Natural killer cell treated with Interleukin-12 subunit alpha and Interleukin-12 subunit beta and Interleukin-15 and Interleukin-18, amount 100 ng/mL, for 72 hours (primary cell): ENCODE results near the gene SCAF8. TPM values are rescaled to one million over a fixed set of nuclear protein-coding genes. Genes with fewer than 3 reads are reported as not detected.

Source experiments
- ATAC-seq, 2 donors: fragments of 150-1000 bp; cut with Tn5 transposase in 1 of 2; sonication (Bioruptor Pico), chemical (Tn5 transposase) in 1 of 2; 2 replicates each; pipeline ENCODE4 v1.10.0; 2021
- DNase-seq: peaks from one replicate; pipeline ENCODE4 v3.0.0; 2022; ENCODE audit warnings: low spot score
- H3K27ac Mint-ChIP-seq, 2 donors: 1 replicate in 1 of 2; 2 replicates in 1 of 2; pipeline ENCODE4 v1.8.0; 2022; ENCODE audit warnings: mixed read lengths in 2 of 2, mild to moderate bottlenecking in 1 of 2, moderate library complexity in 1 of 2
- H3K27me3 Mint-ChIP-seq, 2 donors: 1 replicate in 1 of 2; 2 replicates in 1 of 2; pipeline ENCODE4 v1.8.0; 2022; ENCODE audit warnings: mixed read lengths in 2 of 2
- H3K36me3 Mint-ChIP-seq: one replicate; pipeline ENCODE4 v1.8.0; 2022; ENCODE audit warnings: mixed read lengths
- H3K4me1 Mint-ChIP-seq, 2 donors: 1 replicate in 1 of 2; 2 replicates in 1 of 2; pipeline ENCODE4 v1.8.0; 2022; ENCODE audit warnings: low read depth in 2 of 2, mixed read lengths in 2 of 2, mild to moderate bottlenecking in 1 of 2
- H3K4me3 Mint-ChIP-seq: one replicate; pipeline ENCODE4 v1.8.0; 2022; ENCODE audit warnings: mixed read lengths
- H3K9me3 Mint-ChIP-seq: 2 replicates; pipeline ENCODE4 v1.8.0; 2022; ENCODE audit warnings: mixed read lengths
- total RNA-seq, 2 donors: library from RNA; stranded (reverse); gene quantifications; one replicate each; pipeline ENCODE4 v1.2.3, GENCODE V29; 2022

Gene SCAF8
- total RNA-seq, 2 donors from 2014 or later = 39.3 to 43.4 TPM

DNA sequence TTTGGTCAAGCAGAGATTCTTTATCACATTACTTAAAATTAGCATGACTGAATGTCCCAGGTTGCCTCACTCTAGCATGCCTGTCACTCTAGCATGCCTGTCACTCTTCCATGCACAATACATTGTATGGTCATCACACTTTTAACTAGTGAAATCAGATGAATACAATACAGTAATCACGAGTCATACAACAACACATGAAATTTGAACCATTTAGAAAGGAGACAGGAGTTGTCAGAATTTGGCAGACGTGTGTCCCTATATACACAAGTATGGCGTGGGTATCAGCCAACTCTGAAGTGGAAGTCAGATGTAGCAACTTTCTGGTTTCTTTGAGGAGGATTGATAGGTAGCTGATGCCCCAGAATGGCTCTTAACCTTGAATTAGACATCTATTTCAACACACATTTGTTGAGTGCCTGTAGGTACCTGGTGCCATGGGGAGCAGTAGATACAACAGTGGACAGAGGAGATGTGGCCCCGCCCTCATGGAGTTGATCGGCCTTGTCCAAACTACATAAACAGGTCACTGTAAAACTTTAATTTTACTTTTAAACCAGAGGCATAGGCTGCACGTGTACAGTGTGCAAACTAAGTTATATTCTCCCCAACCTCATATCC, 145.8 kb downstream of the SCAF8 start:
- Mint-ChIP-seq H3K36me3 (no peaks in the 10 kb centered on the region), H3K4me1 (peaks cover 0 to 3% of the 10 kb centered on the region in 2 donors), H3K4me3 (no peak overlapping the region), H3K9me3 (no peaks in the 10 kb centered on the region), H3K27ac (no peak overlapping the region), H3K27me3 (no peaks in the 10 kb centered on the region)
- ATAC-seq (no peak), DNase-seq (no peak)

GRCh38 chr6:154882107-154882506, 148.9 kb downstream of the SCAF8 start:
- no peaks in the 10 kb centered on the region for H3K27me3 Mint-ChIP-seq
- peaks cover 0 to 7% of the 10 kb centered on the region in 2 donors for H3K4me1 Mint-ChIP-seq
- ATAC-seq (peak in 1 of 2 donors; percentile 11), DNase-seq (no peak)
- H3K36me3 Mint-ChIP-seq = no peaks in the 10 kb centered on the region
- no peak overlapping the region for H3K4me3 Mint-ChIP-seq
- H3K27ac Mint-ChIP-seq = no peak overlapping the region
- no peaks in the 10 kb centered on the region for H3K9me3 Mint-ChIP-seq

Other genes starting within 250 kb of the SCAF8 start
- under 1 TPM in 1 of 2 donors, not detected in 1; 0.20 TPM for gene CNKSR3, start 222.7 kb upstream of the SCAF8 start, total RNA-seq